C4-2B (cell line): Measurements from ENCODE around the gene AQP6.

Experiments used
- H3K27ac ChIP-seq: fragments of 450-650 bp; 2 replicates; pipeline ENCODE4 v1.5.1; 2017
- CTCF ChIP-seq: fragments of 450-650 bp; conservative IDR thresholded peaks from 2 replicates; pipeline ENCODE4 v1.5.1; 2017; ENCODE audit warnings: mild to moderate bottlenecking
- ZFX ChIP-seq: fragments of 450-650 bp; IDR thresholded peaks from 2 replicates; pipeline ENCODE4 v1.6.1; 2017

Gene AQP6

GRCh38 chr12:50014342-50014741 is 41.6 kb downstream of the AQP6 start:
- no peak overlapping the region for H3K27ac ChIP-seq

GRCh38 chr12:50016501-50017475 is 44.0 kb downstream of the AQP6 start:
- TF ChIP-seq ZFX (no peak), CTCF (no peak)
- H3K27ac ChIP-seq = no peak overlapping the region

More at GRCh38 chr12:50014342-50014741, 41.6 kb downstream of the AQP6 start:
- TF ChIP-seq CTCF (no peak), ZFX (no peak)

GRCh38 chr12:50017641-50018040 is 44.9 kb downstream of the AQP6 start:
- no peak for TF ChIP-seq CTCF
- TF ChIP-seq ZFX = no peak
- no peak overlapping the region for H3K27ac ChIP-seq

GRCh38 chr12:50018154-50018553 is 45.4 kb downstream of the AQP6 start:
- no peak overlapping the region for H3K27ac ChIP-seq
- TF ChIP-seq CTCF (no peak), ZFX (no peak)

GRCh38 chr12:50018968-50019367 is 46.2 kb downstream of the AQP6 start:
- no peak overlapping the region for H3K27ac ChIP-seq
- no peak for TF ChIP-seq ZFX
- TF ChIP-seq CTCF = no peak

- no peak overlapping the region for H3K27ac ChIP-seq
Observed at GRCh38 chr12:50019524-50019923, 46.8 kb downstream of the AQP6 start.

More at GRCh38 chr12:50019524-50019923, 46.8 kb downstream of the AQP6 start:
- no peak for TF ChIP-seq CTCF
- no peak for TF ChIP-seq ZFX
